DOHH2 (cell line): ENCODE results near the gene FBXO36.

Source experiments
- CTCF ChIP-seq: fragments of 200-600 bp; sonication (generic); IDR thresholded peaks from one replicate; pipeline ENCODE4 v1.5.1; 2014; ENCODE audit warnings: antibody characterized with exemption, mild to moderate bottlenecking, low read depth, low read length; ENCODE audit not compliant: poor library complexity, severe bottlenecking
- EZH2phosphoT487 ChIP-seq: fragments of 200-600 bp; sonication (generic); IDR thresholded peaks from 2 replicates; pipeline ENCODE4 v1.6.1; 2017; ENCODE audit warnings: borderline replicate concordance, mild to moderate bottlenecking, antibody characterized with exemption, low read length, moderate library complexity, mixed read lengths

DNA sequence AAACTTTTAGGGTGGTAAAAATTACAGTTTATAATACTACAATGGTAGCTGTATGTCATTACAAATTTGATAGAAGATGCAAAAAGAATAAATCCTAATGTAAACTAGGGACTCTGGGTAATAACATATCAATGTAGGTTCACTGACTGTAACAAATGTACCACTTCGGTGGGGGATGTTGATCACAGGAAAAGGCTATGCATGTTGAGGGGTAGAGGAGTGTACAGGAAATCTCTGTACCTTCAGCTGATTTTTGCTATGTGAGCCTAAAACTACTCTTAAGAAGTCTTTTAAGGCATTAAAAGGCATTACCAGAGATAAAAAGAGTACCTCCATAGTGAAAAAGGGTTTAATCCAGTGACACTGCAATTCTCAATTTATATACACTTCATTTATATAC lies 25.4 kb upstream of the FBXO36 start:
- no peak for TF ChIP-seq CTCF
- no peak for TF ChIP-seq EZH2phosphoT487
